Kidney epithelial cell (primary cell): ENCODE results near the gene CEND1. TPM values are rescaled to one million over a fixed set of nuclear protein-coding genes. Genes with fewer than 3 reads are reported as not detected.

ENCODE experiments used
- DNase-seq: peaks from one replicate; pipeline ENCODE4 v3.0.0-alpha.2; 2010; ENCODE audit warnings: low read depth
- H3K27me3 ChIP-seq: 2 replicates; pipeline ENCODE4 v1.6.0; 2011; ENCODE audit warnings: low read length; ENCODE audit not compliant: control insufficient read depth, insufficient read depth
- H3K36me3 ChIP-seq: 2 replicates; pipeline ENCODE4 v1.5.1; 2011; ENCODE audit warnings: low read length; ENCODE audit not compliant: control insufficient read depth, insufficient read depth
- H3K4me3 ChIP-seq: 2 replicates; pipeline ENCODE4 v1.5.1; 2011; ENCODE audit warnings: low read depth, mild to moderate bottlenecking, control low read depth, low read length
- total RNA-seq: library from RNA; depleted of rRNA; stranded (reverse); fragments of >200 nt; gene quantifications from 2 replicates; pipeline ENCODE4 v1.2.3, GENCODE V29; 2015
- TF ChIP-seq, protein P1 (sequence below): IDR thresholded peaks from 2 replicates; pipeline ENCODE4 v1.5.1; 2011; ENCODE audit warnings: mild to moderate bottlenecking, moderate library complexity, low read length, control low read depth, inconsistent platforms; ENCODE audit not compliant: insufficient read depth, poor library complexity, severe bottlenecking

Gene CEND1
- total RNA-seq, 1 donor from 2014 or later, result 0.25 TPM

DNA sequence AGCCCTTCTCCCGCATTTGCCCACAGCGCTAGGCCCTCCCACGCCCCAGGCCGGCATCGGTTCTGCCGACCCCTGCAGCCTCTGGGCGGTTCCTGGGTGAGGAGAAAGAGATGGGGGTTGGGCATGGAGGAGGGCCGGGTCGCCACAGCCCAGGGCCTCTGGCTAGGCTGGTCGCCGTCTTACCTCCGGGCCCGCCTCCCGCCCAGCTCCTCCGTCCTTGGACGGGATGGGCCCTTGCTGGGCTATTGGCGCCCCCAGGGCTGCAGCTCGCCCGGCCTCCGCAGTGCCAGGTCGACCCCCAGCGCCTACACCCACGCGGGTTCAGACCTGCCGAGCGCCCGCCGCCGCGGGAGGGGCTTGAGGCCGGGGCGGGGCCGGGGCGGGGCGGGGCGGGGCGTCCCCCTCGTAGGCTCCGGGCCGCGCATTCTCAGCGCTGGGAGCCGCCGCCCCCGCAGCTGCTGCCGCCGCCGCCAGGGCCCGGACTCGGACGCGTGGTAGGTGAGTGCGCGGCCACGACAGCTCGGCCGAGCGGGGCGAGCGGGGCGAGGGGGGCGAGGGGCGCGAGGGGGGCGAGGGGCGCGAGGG is 42.7 kb upstream of the CEND1 start, which contains the start of gene CD151:
Gene CD151, plus strand, starts transcription at position 424 of the 585 bp plus-strand sequence. CDS start 3,118 bp downstream, outside the sequence.
- peak within 1 kb of the TSS; percentile 75 for H3K4me3 ChIP-seq
- peaks cover 6% of the 10 kb centered on the region for H3K36me3 ChIP-seq
- no peak for DNase-seq
- no peaks in the 10 kb centered on the region for H3K27me3 ChIP-seq
- TF ChIP-seq, protein P1, sequence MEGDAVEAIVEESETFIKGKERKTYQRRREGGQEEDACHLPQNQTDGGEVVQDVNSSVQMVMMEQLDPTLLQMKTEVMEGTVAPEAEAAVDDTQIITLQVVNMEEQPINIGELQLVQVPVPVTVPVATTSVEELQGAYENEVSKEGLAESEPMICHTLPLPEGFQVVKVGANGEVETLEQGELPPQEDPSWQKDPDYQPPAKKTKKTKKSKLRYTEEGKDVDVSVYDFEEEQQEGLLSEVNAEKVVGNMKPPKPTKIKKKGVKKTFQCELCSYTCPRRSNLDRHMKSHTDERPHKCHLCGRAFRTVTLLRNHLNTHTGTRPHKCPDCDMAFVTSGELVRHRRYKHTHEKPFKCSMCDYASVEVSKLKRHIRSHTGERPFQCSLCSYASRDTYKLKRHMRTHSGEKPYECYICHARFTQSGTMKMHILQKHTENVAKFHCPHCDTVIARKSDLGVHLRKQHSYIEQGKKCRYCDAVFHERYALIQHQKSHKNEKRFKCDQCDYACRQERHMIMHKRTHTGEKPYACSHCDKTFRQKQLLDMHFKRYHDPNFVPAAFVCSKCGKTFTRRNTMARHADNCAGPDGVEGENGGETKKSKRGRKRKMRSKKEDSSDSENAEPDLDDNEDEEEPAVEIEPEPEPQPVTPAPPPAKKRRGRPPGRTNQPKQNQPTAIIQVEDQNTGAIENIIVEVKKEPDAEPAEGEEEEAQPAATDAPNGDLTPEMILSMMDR, result no peak

DNA sequence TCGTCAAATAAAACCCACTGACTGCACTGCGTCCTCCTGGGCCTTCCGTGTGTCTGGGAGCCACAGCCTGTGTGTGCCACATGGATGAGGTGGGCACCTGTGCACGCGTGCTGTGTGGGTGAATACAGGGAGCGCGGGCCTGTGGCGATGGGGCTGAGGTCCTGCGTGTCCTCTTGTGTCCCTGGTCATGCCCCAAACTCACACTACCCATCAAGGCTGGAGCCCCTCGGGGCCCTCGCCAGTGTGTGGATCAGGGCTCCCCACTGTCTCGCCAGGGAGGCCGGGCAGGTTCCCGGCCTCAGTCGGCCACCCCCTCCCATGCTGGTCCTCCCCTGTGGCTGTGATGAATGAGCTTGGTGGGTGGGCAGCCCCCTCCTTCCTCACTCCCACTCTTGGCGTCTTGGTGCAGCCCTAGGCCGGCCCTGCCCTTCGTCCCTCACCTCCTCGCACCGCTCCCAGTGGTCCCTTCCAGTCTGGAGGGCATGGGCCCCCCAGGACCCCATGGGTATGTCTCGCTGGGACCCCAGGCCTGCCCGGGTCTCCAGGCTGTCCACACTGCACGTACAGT is 42.2 kb upstream of the CEND1 start:
- DNase-seq, result no peak
- TF ChIP-seq, protein P1, result no peak

DNA sequence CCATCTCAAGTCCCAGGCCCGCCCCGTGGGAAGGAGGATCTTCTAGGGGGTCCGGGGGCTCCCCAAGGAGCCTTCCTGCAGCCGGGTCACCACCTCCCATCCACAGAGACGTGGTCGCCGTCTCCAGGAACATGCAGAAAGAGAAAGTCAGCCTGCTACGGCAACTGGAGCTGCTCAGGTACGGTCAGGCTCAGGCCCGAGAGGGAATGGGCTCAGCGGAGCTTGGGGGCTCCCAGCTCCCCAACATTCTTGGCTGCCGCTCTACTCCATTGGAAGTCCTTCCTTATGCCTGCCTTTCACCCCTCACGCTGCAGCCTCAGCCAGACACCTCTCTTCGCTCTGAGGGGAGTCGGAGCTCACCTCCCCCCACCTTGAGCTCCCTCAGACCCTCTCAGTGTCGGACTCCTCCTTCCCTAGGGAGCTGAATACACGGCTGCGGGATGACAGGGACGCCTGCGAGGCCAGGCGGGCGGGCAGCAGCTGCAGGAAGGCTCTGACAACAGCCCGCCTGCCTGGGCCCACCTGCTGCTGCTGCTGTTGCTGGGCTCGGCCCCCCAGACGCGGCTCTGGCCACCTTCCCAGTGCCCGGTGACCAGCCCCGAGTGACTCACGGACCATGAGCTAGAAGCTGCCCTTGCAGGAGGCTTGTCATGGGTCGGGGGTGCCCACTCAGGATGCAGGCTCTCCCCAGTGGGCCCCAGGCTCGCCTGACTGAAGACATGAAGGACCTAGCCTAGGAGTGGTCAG is 41.4 kb upstream of the CEND1 start:
- TF ChIP-seq, protein P1, result no peak
- DNase-seq, result no peak
- peaks cover 1% of the 10 kb centered on the region for H3K36me3 ChIP-seq
- H3K4me3 ChIP-seq, result peak overlapping the region; percentile 45
- H3K27me3 ChIP-seq, result peaks cover 2% of the 10 kb centered on the region

More for the DNA sequence above, 42.2 kb upstream of the CEND1 start:
- peaks cover 4% of the 10 kb centered on the region for H3K36me3 ChIP-seq
- peak overlapping the region; percentile 75 for H3K4me3 ChIP-seq
- H3K27me3 ChIP-seq, result peaks cover 2% of the 10 kb centered on the region

DNA sequence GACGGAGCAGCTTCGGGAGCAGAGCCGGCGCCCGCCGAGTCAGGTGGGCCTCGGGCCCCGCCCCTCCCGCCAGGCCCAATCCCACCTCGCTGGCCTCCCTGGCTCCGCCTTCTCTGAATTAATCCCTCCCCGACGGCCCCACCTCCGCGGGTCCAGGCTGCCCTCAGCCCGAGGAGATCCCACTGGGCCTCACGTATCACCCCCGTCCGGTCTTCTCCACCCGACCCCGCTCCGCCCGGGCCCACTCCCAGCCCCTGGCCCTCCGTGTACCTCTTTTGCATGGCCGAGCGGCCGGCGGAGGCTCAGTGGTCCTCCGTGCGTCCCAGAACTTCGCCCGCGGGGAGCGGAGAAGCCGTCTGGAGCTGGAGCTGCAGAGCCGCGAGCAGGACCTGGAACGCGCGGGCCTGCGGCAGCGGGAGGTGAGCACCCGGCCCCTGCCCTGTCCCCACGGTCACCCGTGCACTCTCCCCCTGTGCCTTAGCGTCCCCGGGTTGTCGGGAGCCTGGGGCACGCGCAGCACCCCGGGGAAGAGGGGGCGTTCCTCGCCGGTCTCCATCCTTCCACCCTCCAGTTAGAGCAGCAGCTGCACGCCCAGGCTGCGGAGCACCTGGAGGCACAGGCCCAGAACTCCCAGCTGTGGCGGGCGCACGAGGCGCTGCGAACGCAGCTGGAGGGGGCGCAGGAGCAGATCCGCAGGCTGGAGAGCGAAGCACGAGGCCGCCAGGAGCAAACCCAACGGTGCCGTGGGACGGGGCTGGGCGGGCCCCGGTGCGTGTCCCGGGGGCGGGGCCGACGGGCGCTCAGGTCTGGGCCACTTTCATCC is 40.6 kb upstream of the CEND1 start:
- H3K27me3 ChIP-seq, result peaks cover 2% of the 10 kb centered on the region
- no peak for DNase-seq
- H3K4me3 ChIP-seq, result peak overlapping the region; percentile 45

DNA sequence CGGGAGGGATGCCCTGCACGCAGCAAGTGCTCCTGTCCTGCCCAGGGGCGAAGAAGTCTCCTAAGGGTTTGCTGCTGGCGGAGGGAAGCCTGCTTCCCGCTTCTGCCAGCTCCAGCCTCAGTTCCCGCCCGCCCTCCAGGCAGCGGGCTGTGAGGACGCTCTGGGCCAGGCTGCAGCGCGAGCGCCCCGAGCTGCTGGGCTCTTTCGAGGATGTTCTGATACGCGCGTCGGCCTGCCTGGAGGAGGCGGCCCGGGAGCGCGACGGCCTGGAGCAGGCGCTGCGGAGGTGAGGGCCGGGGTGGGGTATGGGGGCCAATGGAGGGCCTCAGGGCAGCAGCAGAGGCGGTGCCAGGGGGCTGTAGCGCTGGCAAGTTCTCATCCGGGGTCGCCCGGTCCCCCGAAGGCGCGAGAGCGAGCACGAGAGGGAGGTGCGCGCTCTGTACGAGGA is 40.0 kb upstream of the CEND1 start:
- H3K4me3 ChIP-seq, result peak overlapping the region; percentile 45
- DNase-seq, result no peak
- peaks cover 2% of the 10 kb centered on the region for H3K27me3 ChIP-seq
- peaks cover 1% of the 10 kb centered on the region for H3K36me3 ChIP-seq
- TF ChIP-seq, protein P1, result no peak

More for the DNA sequence above, 40.6 kb upstream of the CEND1 start:
- TF ChIP-seq, protein P1, result no peak
- peaks cover 1% of the 10 kb centered on the region for H3K36me3 ChIP-seq
